ENCODE results near the gene AVPR2.

Gene AVPR2

GRCh38 chrX:153925739-153926551 lies 21.5 kb downstream of the AVPR2 start, which contains the start of gene ARHGAP4:
Gene ARHGAP4 (minus strand): TSS chrX:153926264. CDS start chrX:153926202, 62 bp downstream.
- Histone ChIP-seq H3K9me3 (no peaks in the 10 kb centered on the region), H3K4me1 (ENCODE audit: control insufficient read depth in 1 of 2, insufficient read depth in 1 of 2, low read depth in 1 of 2, low read length in 1 of 2) (peaks cover 45 to 84% of the 10 kb centered on the region in 2 experiments), H3K4me3 (ENCODE audit: low read depth in 1 of 2, low read length in 1 of 2) (peak within 1 kb of the TSS; percentile 69 to 98), H3K27me3 (no peaks in the 10 kb centered on the region), H3K36me3 (peaks cover 17% of the 10 kb centered on the region), H3K27ac (peak within 1 kb of the TSS; percentile 100)
- TF ChIP-seq CTCF (IDR thresholded peaks at IDR 0.05), result no peak

- peaks cover 40 to 79% of the 10 kb centered on the region in 2 experiments for H3K4me1 ChIP-seq (ENCODE audit: control insufficient read depth in 1 of 2, insufficient read depth in 1 of 2, low read depth in 1 of 2, low read length in 1 of 2)
- H3K9me3 ChIP-seq, result no peaks in the 10 kb centered on the region
- peak overlapping the region; percentile 100 for H3K27ac ChIP-seq
- no peak for TF ChIP-seq CTCF (IDR thresholded peaks at IDR 0.05)
- peak overlapping the region; percentile 69 to 98 for H3K4me3 ChIP-seq (ENCODE audit: low read depth in 1 of 2, low read length in 1 of 2)
- peaks cover 12% of the 10 kb centered on the region for H3K36me3 ChIP-seq
- H3K27me3 ChIP-seq, result no peaks in the 10 kb centered on the region
These were observed 22.0 kb downstream of the AVPR2 start for GRCh38 chrX:153926552-153926857.

GRCh38 chrX:153926858-153927671 lies 22.6 kb downstream of the AVPR2 start:
- peaks cover 17% of the 10 kb centered on the region for H3K36me3 ChIP-seq
- H3K4me3 ChIP-seq (ENCODE audit: low read depth in 1 of 2, low read length in 1 of 2), result peak overlapping the region; percentile 69 to 98
- H3K9me3 ChIP-seq, result no peaks in the 10 kb centered on the region
- H3K4me1 ChIP-seq (ENCODE audit: control insufficient read depth in 1 of 2, insufficient read depth in 1 of 2, low read depth in 1 of 2, low read length in 1 of 2), result peaks cover 35 to 73% of the 10 kb centered on the region in 2 experiments
- TF ChIP-seq CTCF (IDR thresholded peaks at IDR 0.05), result peak; percentile 38
- no peaks in the 10 kb centered on the region for H3K27me3 ChIP-seq
- peak overlapping the region; percentile 100 for H3K27ac ChIP-seq

GRCh38 chrX:153927672-153927921 lies 23.1 kb downstream of the AVPR2 start:
- peaks cover 29 to 68% of the 10 kb centered on the region in 2 experiments for H3K4me1 ChIP-seq (ENCODE audit: control insufficient read depth in 1 of 2, insufficient read depth in 1 of 2, low read depth in 1 of 2, low read length in 1 of 2)
- H3K4me3 ChIP-seq (ENCODE audit: low read depth in 1 of 2, low read length in 1 of 2), result peak overlapping the region; percentile 69 to 98
- TF ChIP-seq CTCF (IDR thresholded peaks at IDR 0.05), result no peak
- H3K27me3 ChIP-seq, result no peaks in the 10 kb centered on the region
- H3K9me3 ChIP-seq, result no peaks in the 10 kb centered on the region
- H3K27ac ChIP-seq, result peak overlapping the region; percentile 100
- peaks cover 18% of the 10 kb centered on the region for H3K36me3 ChIP-seq

GRCh38 chrX:153927922-153928760 lies 23.7 kb downstream of the AVPR2 start:
- Histone ChIP-seq H3K27ac (peak overlapping the region; percentile 100), H3K36me3 (peaks cover 18% of the 10 kb centered on the region), H3K9me3 (no peaks in the 10 kb centered on the region), H3K4me3 (ENCODE audit: low read depth in 1 of 2, low read length in 1 of 2) (peak overlapping the region; percentile 69 to 98), H3K27me3 (no peaks in the 10 kb centered on the region), H3K4me1 (ENCODE audit: control insufficient read depth in 1 of 2, insufficient read depth in 1 of 2, low read depth in 1 of 2, low read length in 1 of 2) (peaks cover 24 to 62% of the 10 kb centered on the region in 2 experiments)
- TF ChIP-seq CTCF (IDR thresholded peaks at IDR 0.05), result peak; percentile 33
